HK-2 (cell line): ENCODE results near the gene COMTD1.
"Not testable (repeated sequence)": the region's sequence is repeated elsewhere in the genome, so short reads cannot be mapped to it uniquely, and the experiment has no call there.

Experiments
- DNase-seq: peaks from one replicate; pipeline ENCODE4 v3.0.0-alpha.2; 2018; ENCODE audit not compliant: unreplicated experiment

COMTD1 gene

GRCh38 chr10:75223507-75223906, 12.2 kb downstream of the COMTD1 start:
- no peak for DNase-seq

DNA sequence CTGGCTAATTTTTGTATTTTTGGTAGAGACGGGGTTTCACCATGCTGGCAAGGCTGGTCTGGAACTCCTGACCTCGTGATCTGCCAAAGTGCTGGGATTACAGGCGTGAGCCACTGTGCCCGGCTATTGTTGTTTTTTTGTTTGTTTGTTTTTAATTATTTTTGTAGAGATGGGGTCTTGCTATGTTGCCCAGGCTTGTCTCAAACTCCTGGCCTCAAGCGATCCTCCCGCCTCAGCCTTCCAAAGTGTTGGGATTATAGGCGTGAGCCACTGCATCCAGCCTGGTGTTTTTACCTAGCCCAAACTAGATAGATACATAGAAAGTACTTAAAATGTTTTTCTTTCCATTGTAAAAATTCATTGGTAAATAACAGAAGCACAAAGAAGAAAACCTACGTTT, 14.3 kb downstream of the COMTD1 start:
- DNase-seq: not testable (repeated sequence)

DNA sequence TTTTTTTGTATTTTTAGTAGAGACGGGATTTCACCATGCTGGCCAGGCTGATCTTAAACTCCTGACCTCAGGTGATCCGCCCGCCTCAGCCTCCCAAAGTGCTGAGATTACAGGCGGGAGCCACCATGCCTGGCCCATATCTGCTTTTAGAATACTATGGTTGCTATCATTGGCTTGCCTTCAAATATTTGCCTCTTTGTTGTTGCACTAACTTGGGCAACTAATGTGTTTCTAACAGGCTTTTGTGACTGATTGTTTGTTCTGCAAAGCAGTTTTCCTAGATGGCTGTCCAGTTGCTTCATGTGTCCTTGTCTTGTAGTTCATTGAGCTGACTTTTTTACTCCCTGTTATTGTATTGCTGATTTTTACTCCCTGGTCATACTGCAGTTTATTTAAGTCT, 15.5 kb downstream of the COMTD1 start:
- no peak for DNase-seq

GRCh38 chr10:75212343-75212742, 23.4 kb downstream of the COMTD1 start:
- DNase-seq: no peak

- peak; percentile 48 for DNase-seq
These were observed 24.6 kb downstream of the COMTD1 start for GRCh38 chr10:75211007-75211691.

- DNase-seq: peak; percentile 97
These were observed 25.3 kb downstream of the COMTD1 start, which contains the start of gene VDAC2 for GRCh38 chr10:75210282-75211006. VDAC2 (plus strand) TSS chr10:75210796; CDS start chr10:75211159, 363 bp downstream.

- peak; percentile 73 for DNase-seq
These were observed 25.9 kb downstream of the COMTD1 start for GRCh38 chr10:75209921-75210281.

DNA sequence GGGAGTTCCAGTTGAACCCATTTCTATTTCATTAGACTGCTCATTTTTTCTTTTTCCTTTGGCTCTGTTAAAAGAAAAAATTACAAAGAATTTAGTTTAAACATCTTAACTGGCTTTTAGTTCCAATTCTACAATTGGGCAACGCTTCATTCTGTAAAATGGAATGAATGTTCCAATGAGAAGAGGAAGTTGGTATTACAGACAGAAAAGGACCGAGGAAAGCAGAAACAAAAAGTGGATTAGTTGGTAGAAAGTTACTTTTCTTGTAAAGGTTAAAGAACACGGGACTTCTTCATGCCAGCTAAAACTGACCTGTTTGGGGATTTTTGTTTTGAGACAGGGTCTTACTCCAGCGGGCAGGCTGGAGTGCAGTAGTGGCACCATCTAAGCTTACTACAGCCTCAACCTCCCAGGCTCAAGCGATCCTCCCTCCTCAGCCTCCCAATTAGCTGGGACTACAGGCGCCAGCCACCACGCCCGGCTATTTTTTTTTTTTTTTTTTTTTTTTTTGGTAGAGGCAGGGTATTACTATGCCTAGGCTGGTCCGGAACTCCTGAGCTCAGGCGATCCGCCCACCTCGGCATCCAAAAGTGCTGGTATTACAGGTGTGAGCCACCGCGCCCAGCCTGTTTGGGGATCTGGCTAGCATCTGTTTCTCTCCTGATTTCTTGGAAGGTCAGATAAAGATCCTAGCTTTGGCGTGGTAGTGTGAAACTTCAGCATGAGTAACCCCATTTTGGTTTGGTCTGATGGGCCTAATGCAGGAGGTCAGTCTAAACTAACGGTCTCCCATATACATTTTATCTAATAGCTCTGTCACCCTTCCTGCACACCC, 26.5 kb downstream of the COMTD1 start:
- DNase-seq: no peak

DNA sequence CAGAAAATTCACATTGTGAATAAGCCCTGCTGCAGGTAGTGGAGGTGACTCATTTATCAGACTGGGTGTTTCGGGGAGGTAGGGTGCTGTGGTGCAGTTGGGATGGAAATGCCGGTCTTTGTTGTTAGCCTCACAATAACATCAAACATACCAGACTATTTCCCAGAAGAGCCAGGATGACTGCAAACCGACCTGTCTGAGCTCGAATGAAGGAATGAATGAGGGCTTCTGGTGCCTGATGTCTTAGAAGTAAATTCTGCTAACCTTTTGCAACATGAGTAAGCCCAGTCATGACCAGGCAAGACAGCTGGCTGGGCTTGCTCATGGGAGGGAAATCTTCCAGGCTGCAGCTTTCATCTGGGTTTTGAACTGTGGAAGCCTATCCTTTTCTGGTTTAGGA, 27.6 kb downstream of the COMTD1 start:
- no peak for DNase-seq

GRCh38 chr10:75207857-75208144, 28.0 kb downstream of the COMTD1 start:
- DNase-seq: no peak

- DNase-seq: no peak
These were observed 28.5 kb downstream of the COMTD1 start for GRCh38 chr10:75207079-75207856.

DNA sequence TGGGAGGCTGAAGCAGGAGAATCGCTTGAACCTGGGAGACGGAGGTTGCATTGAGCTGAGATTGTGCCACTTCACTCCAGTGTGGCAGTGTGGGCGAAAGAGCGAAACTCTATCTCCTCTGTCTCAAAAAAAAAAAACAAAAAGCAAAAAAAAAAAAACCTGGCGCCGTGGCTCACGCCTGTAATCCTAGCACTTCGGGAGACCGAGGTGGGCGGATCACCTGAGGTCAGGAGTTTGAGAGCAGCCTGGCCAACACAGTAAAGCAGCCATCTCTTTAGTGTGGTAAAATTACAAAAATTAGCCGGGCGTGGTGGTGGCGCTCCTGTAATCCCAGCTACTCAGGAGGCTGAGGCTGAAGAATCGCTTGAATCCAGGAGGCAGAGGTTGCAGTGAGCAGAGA, 29.1 kb downstream of the COMTD1 start:
- DNase-seq: not testable (repeated sequence)

DNA sequence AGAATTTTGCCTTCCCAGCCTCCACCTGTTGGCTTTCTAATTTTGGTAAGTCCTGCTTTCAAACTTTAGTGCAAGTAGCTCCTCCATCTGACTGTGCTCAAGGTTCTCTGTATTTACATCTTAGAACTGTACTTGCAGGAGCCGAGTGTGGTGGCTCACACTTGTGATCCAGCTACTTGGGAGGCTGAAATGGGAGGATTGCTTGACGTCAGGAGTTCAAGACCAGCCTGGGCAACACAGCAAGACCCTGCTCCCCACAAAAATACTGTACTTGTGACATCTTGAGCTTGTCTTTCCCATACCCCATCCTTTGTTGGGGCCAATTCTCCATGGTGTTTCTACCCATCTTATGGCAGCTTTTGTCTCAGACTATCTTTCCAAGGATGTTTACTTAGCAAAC, 29.8 kb downstream of the COMTD1 start:
- no peak for DNase-seq

GRCh38 chr10:75203724-75204123, 32.0 kb downstream of the COMTD1 start:
- DNase-seq: no peak

DNA sequence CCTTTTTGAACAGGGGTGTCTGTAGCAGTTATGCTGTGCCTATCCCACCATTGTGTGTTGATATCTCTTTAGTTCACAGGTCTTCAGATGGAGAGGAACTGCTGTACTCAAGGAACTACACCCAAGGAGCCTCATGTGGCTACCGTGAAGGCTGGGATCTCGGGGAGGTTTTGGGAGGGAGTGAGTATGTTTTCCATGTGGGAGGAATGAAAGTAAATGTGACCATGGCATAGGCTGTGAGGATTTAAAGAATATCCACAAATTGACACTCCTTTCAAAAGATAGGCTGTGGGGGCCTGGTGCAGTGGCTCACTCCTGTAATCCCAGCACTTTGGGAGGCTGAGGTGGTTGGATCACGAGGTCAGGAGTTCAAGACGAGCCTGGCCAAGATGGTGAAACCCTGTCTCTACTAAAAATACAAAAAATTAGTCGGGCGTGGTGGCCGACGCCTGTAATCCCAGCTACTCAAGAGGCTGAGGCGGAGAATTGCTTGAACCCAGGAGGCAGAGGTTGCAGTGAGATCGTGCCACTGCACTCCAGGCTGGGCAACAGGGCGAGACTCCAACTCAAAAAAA, 32.6 kb downstream of the COMTD1 start:
- DNase-seq: not testable (repeated sequence)

DNA sequence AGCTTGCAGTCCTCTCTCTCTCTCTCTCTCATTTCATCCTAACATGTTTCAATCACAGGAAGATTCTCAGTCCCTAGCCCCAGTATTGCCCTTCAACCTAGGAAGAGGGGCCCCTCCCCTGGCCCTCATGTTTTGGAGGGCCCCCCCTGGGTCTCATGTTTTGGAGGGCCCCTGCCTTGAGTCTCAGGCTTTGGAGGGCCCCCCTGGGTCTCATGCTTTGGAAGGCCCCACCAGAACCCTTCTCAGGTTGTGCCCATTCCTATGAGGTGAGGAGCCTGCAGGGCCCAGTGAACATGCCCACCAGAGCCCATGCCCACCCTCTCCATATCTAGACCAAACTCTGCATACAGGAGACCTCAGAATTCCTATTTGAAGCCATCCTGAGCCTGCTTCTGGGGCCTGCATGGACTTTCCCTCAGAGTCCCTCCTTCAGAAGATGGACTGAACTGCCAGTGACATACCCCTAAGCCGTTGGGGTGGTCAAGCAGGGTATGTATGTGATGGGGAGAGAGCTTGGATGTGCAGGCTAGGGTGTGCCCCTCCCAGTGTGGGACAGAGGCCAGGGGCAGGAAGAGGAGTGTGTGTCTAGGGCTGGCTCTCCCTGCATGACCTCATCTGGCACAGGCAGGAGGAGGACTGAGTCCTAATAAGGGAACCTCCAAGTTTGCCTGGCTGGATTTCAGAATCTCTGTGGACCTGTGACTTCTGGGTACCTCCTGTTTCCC, 33.3 kb downstream of the COMTD1 start:
- DNase-seq: peak; percentile 40

GRCh38 chr10:75201793-75202307, 33.9 kb downstream of the COMTD1 start:
- no peak for DNase-seq

- not testable (repeated sequence) for DNase-seq
These were observed 35.8 kb downstream of the COMTD1 start for GRCh38 chr10:75199949-75200348.

- no peak for DNase-seq
These were observed 37.9 kb downstream of the COMTD1 start for GRCh38 chr10:75197906-75198305.

DNA sequence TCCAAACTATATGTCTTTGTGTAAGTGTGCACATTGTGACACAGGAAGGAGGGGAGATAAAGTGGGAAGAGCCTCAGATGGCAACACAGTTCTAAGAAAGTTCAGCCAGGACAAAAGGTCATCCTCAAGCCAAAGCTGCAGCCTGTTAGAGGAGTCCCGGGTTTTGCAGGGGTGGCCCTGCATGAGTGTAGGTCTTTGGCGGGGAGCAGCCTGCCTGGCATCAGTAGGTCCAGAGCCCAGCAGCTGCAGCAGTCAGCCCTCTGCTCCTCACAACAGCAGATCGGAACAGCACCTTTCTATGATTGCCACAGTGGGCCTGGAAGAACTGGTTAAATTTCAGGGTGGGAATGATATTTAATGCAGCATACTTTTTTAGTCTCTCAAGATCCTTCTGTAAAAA, 38.7 kb downstream of the COMTD1 start:
- no peak for DNase-seq
